HG02885 (cell line): ENCODE data around the gene ARL17A.
A peak's percentile ranks its signal among the peaks of the same experiment; 100 is the strongest.
"Not testable (repeated sequence)": the region's sequence is repeated elsewhere in the genome, so short reads cannot be mapped to it uniquely, and the experiment has no call there.

Source experiments
- ATAC-seq: cut with Tn5 transposase; IDR thresholded peaks from one replicate; pipeline ENCODE4 v1.9.1; 2021; ENCODE audit warnings: mild to moderate bottlenecking; ENCODE audit not compliant: unreplicated experiment, poor library complexity

The ARL17A gene

DNA sequence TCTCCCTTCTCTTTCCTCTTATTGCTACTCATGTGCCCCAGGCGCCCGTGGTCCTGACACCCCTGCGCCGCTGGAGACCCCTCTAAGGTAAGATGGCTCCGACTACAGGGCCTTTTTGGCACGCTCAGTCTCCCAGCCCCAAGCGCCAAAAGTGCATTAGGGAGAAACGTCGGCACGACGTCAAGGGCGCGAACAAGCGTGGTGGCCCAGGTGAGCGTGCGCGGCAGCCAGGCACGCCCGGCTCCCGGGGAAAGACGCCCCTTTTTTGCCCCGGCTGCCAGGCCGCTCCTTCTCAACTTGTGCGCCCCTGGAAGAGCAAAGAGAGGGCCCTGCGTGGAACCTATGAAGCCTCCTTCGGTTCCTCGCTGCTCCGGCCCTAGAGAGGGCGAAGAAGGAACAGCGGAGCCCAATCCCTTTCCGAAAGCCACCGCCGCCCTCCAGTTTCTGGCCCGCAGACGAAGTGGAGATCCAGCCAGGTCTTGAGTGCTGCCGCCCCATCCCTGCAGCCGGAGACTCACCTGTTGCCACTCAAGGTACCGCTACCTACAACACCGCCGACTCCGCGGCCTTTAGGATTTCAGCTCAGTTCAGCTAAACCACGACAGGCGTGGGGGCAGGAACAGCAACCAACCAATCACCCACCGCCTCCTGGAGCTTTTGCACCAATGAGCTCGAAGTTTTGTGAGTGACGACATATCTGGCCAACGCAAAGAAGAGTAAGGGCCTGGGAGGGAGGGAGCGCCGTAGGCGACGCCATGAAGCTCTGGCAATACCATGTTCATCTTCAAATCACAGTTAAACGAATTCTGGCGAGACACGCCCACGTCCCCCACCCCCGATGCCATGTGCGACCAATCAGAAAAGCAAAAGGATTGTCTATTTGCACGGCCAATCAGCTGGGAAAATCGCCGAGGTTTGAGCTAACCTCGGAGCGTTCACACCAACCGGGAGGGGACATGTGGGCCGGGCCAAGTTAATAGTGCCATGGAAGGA is at the start of gene ARL17A:
ARL17A (minus strand) TSS at position 609 of the 993 bp plus-strand sequence. CDS start 3,369 bp downstream, outside the sequence.
- peak; percentile 86 for ATAC-seq

DNA sequence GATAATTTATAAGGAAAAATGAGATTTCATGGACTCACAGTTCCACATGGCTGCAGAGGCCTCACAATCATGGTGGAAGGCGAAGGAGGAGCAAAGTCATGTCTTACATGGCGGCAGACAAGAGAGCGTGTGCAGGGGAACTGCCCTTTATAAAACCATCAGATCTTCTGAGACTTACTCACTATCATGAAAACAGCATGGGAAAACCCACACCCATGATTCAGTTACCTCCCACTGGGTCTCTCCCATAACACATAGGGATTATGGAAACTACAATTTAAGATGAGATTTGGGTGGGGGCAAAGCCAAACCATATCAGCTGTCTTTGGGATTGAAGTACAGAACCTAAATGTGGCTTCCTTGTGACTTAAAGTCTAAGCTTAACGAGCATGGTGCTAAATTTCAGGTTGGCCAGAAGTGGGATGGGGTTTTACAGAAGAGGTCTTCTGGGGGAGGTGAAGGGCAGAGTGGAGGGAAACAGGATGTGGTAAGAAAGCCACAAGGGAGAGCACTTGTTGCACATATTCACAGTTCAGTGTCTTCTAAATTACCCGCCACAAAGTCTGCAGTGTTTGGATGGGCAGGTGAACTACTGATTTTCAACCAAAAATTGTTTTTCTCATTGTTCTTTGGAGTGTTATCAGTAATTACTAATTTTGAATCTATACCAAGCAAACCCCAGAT is 49.4 kb upstream of the ARL17A start:
- ATAC-seq, result not testable (repeated sequence)

DNA sequence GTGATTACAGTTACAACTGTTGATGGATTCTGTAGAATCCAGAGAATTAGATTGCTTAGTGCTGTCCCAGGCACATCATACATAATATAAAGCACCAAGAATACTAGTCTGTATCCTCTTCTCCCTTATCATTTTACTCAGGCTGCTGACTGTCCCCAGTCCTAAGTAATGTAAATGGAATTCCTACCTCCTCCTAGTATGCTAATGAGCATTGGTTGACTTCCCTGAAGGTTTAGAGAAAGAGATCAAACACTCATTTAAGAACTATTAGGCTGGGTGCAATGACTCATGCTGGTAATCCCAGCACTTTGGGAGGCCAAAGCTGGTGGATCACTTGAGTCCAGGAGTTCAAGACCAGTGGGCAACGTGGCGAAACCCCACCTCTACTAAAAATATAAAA is 48.0 kb upstream of the ARL17A start:
- ATAC-seq, result not testable (repeated sequence)

DNA sequence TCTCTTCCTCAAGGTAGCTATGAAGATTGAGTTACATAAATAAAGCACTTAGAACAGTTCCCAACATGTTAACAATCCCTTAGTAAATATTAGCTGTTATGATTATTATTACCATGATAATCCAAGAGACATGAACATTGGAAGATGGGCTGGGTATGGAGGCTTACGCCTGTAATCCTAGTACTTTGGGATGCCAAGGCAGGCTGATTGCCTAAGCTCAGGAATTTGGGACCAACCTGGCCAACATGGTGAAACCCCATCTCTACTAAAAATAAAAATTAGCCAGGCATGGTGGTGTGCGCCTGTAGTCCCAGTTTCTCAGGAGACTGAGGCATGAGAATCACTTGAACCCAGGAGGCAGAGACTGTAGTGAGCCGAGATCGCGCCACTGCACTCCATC is 45.2 kb upstream of the ARL17A start:
- ATAC-seq, result not testable (repeated sequence)

DNA sequence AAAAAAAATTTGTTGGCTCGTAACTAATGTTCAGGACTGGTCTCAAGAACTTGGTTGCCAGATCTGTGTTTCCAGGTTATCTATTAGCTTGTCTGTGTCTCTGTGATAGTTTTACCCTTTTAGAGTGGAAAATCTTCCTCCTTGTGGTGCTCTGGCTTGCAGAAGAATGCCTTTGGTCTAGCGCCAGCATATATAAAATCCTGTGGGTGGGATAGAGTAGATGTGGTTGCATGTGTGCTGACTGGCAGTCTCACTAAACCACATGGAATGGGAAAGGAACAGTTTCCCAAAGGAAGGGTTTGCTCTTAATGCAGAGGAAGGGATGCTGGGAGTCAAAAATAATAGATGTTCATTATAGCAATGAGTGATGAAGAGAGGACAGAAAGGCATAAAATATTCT is 44.3 kb upstream of the ARL17A start:
- not testable (repeated sequence) for ATAC-seq

DNA sequence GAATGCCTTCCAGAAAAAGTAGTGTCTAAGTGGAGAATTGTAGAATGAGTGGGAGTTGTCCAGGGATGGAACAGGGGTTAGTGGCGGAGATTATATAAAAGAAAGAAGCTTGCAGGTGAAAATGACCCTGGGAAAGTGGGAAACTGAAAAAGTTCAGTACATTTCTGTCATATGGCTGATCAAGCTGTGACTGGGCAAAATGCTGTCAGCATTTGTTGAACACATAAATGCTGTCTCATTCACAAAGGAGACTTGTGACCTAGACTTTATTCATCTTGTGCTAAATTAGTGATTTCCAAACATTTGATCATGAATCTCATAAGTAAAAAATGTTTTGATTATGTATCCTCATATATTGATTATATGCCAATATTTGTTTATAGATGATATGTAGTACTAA is 39.5 kb upstream of the ARL17A start:
- ATAC-seq, result not testable (repeated sequence)

DNA sequence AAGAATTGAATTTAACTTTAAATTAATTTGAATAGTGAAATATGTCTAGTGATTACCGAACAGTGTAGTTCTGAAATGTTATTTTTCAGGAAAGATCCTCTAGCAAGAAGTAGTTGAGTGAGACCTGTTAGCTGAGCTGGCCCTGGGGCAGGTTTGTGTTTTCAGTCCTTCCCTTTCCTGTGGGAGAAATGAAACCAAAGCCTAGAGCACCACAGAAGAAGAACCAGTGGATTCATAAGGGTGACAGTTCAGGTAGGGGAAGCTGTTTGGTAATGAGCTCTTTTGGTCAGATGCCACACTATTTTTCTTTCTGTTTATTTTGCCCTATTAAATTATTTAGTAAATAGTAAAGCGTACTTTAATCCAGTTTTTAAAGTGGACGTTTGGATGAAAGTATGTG is 37.6 kb upstream of the ARL17A start:
- ATAC-seq, result not testable (repeated sequence)

DNA sequence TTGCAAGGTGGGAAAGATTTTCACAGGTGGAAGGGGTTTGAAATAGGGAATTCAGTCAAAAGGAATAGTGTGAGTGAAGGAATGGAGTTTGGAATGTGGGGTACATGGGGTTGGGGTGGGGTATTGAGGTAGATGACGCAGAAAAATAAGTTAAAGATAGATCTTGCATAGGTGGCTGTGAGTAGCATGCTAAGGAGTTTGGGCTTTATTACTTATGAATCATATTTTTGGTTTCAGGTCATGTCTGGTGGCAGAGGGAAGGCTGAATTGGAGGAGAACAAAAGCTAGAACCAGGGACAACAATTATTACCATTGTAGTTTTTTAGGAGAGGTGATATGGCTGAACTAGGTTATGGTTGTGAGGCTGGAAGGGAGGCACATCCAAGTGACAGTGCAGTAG is 34.4 kb upstream of the ARL17A start:
- ATAC-seq, result not testable (repeated sequence)

DNA sequence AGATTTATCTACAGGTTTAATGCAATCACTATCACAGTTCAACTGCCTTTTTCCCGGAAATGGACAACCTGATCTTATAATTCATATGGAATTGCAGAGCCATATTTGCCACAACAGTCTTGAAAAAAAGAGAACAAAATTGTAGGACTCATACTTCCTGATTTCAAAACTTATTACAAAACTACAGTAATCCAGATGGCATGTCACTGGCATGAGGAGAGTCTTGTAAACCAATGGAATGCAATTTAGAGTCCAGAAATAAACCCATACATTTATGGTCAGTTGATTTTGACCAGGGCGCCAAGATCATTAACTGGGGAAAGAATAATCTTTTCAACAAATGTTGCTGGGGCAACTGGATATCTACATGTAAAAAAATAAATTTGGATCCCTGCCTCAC is 31.8 kb upstream of the ARL17A start:
- ATAC-seq, result not testable (repeated sequence)

DNA sequence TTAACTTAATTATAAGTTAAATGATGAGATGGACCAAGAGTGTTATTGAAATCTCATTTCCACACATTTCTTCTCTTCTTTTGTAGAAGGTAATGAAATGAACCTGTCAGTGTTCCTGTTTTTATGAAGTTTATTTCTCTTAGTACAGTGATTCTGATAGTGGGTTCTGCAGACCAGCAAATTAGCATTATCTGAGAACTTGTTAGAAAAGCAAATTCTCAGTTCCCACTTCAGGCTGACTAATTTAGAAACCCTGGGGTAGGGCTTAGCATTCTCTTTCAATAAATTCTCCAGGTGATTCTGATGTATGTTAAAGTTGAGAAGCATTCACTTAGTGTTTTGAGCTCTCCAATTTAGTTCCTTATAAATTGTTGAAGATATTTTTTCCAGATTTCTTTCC is 23.6 kb upstream of the ARL17A start:
- peak; percentile 67 for ATAC-seq

DNA sequence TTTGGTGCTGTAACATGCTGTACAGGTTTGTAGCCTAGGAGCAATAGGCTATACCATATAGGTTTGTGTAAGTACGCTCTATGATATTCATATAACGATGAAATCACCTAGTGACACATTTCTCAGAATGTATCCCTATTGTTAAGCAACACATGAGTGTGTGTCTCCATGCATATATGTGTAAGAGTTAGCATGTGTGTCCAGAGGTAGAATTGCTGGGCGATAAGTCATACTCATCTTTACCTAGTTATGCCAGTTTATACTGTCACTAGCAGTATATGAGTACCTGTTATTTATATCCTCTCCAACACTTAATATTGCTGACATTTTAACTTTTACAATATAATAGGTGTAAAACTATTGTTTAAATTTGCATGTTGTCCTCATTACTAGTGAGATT is 21.3 kb upstream of the ARL17A start:
- ATAC-seq, result not testable (repeated sequence)

DNA sequence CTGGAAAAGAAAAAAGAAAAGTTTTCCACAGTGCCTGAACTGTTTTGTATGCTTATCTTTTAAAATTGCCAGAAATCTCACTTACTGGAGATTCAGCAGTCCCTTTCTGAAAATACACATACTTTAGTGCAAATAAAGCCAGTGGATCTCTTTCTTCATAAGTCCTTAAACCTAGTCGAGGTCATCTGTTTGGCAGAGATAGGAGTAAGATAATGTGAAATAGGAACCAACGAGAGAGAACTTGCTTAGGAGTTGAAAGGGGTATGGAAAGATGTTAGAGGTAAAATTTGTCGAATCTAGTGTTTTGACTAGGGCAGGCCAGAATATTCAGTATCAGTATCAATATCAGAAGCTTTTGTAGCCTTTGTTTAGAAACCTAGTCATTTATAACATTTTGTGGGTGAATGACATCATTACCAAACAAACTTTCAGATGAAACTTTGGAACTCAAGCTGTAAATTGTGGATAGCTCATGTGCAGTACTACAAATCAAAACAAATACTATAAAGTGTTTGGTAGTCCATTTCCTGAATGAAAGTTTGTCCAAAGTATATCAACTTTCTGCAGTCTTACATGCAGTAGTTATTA is 18.9 kb upstream of the ARL17A start:
- not testable (repeated sequence) for ATAC-seq

DNA sequence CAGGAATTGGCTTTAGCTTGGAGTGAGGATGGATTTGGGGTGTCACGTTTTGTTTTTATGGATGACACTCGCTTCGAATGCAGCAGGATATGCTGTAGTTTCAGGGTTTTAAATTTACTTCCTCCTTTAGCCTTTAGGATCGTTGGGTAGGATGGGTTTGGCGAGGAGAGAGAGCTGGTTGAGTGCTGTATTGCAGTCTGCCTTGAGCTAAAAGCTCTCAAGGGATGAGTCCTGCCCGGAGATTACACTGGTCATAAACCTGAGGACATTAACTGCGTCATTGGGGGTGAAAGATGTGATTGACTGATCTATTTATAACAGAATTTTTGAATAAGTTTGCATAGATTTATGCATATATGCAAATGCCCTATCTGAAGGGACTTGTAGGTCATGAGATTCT is 11.8 kb upstream of the ARL17A start:
- not testable (repeated sequence) for ATAC-seq

DNA sequence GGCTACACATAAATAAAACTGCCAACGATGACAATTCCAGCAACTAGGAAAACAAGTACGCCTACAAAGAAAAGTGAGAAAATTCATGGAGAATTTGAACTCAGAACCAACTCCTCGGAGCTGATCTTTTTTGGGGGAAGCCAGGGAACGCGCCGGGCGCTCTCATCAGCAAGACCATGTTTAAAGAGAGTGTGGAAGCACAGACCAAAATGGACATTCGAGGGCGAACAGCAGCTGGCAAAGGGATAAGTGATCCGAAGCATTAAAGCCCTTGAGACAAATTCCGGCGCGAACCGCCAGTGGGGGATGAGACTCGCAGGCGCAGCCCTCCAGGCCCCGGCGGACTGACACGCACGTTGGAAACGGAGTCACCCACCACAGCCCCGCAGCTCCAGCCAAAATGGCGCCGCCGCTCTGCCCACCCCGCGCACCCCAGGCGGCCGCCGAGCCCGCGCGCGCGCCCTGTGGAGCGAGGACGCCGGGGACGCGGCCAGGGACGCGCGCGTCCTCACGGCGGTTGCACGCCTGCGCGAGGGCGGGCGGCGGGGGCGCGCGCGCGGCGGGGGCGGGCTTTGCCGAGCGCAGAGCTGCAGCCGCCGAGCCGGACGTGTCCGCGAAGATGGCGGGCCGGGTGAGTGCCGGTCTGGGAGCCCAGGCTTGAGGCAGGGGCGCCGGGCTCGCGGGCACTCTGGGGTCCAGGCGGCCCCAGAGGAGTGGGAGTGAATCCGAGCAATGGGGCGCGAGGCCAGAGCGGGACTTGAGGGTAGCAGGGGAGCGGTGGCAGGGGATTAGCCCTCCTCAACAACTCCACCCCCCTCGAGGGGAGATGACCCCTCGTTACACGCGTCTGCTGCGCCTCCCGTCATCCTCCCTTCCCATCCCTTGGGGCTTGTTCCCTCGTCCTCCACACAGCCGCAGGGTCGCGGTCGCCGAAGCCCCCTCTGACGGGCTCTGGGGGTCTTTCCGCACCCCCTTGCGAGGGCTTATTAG is 11.0 kb upstream of the ARL17A start, which contains the start of gene NSF:
NSF (plus strand) TSS at position 513 of the 990 bp plus-strand sequence; CDS start at position 620, 107 bp downstream.
- peak; percentile 78 for ATAC-seq

DNA sequence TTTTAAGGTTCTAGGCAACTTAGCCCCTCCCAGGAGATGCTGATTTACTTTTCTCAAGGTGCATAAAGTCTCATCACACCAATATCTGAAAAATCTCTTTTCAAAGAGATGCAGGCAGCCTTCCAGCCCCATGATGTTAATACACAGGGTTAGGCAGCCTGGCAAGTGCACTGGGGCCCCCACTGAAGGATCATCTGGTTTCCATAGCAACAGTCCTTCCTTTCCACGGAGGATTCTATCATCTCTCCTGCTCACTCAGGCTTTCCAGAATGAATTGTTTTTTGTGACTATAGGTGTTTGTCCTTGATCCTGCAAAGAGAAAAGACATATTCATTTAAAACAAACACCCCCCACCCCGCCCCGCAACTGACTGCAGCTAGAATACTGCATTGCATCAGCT is 6.0 kb upstream of the ARL17A start:
- ATAC-seq, result not testable (repeated sequence)

DNA sequence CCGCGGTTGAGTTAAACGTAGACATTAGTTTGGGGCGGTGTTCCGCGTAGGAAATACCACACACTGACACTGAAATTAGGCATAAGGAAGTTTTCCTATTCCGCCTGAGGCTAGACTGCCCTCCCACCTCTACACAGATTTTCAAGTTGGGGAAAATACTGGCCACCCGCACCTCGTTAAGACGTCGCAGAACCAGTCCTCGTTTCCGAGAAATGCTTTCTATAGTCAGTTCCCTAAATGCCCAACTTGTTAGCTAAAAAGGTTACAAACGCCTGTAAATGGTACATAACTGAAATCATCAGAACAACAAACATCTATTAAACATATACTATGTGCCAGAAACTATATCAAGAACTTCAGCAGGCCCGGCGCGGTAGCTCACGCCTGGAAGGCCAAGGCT is 591 bp upstream of the ARL17A start:
- not testable (repeated sequence) for ATAC-seq

DNA sequence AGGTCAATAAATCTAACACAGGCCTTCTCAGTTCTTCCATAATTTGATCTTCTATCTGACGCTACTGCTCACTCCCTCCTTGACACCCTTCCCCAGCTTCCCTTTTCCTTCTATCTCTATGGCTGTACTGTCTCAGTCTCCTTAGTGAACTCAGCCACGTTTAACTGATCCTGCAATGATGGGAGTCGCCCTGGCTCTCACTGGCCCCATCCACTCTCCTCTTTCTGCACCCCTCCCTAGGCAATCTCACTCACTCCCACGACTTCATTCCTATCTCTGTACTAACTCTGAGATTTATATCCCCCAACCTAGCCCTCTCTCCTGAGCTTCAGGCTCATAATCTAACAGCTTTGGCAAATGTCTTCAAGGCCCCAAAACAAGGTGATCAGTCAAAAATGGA is 7.7 kb downstream of the ARL17A start:
- ATAC-seq, result not testable (repeated sequence)

DNA sequence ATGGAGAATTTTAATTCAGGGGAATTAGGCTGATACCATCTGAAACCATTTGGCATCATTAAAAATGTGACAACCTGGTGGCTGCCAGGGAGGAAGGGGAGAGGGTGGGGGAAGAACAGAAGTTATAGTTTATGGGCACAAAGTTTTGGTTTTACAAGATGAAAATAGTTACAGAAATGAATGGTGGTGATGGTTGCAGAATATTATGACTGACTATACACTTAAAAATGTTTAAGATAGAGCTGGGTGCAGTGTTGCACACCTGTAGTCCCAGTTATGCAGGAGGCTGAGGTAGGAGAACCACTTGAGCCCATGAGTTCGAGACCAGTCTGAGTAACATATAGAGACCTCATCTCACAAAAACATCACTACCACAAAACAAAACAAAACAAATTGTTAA is 12.5 kb downstream of the ARL17A start:
- ATAC-seq, result not testable (repeated sequence)

DNA sequence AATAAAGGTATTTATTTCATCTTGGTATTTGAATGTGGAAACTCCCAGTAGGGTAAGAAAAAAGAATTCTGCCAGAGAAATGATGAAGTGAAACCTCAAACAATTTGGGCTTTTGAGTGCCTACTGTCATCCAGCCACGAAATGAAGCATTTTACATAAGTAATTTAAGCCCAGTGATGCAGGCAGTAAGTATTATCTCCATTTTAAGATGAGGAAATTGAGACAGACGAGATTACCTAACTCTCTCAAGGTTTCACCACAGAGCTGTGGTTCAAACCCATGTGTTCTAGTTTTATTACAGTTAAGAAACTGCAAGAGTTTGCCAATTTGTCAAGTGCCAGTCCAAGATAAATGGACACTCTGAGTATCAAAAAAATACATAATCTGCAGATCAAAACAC is 13.2 kb downstream of the ARL17A start:
- not testable (repeated sequence) for ATAC-seq
